ENCODE results near the gene ANO9.

- TF ChIP-seq CTCF (conservative IDR thresholded peaks at IDR 0.05; ENCODE audit: low read depth, low read length): no peak
- TF ChIP-seq EZH2phosphoT487 (IDR thresholded peaks at IDR 0.05; ENCODE audit: borderline replicate concordance, low read length): no peak
Observed at GRCh38 chr11:477052-477715, 35.4 kb upstream of the ANO9 start.
